Measurements from ENCODE around the gene STAU1. TPM values are rescaled to one million over a fixed set of nuclear protein-coding genes. Genes with fewer than 3 reads are reported as not detected.
"Not testable (repeated sequence)": the region's sequence is repeated elsewhere in the genome, so short reads cannot be mapped to it uniquely, and the experiment has no call there.

Gene STAU1, protein sequence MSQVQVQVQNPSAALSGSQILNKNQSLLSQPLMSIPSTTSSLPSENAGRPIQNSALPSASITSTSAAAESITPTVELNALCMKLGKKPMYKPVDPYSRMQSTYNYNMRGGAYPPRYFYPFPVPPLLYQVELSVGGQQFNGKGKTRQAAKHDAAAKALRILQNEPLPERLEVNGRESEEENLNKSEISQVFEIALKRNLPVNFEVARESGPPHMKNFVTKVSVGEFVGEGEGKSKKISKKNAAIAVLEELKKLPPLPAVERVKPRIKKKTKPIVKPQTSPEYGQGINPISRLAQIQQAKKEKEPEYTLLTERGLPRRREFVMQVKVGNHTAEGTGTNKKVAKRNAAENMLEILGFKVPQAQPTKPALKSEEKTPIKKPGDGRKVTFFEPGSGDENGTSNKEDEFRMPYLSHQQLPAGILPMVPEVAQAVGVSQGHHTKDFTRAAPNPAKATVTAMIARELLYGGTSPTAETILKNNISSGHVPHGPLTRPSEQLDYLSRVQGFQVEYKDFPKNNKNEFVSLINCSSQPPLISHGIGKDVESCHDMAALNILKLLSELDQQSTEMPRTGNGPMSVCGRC
- 60.7 TPM for total RNA-seq
- long read RNA-seq, transcript STAU1-203 (13 exons, 3,211 nt) = major isoform, 11 of 50 reads
- long read RNA-seq, transcript STAU1-207 (14 exons, 3,684 nt) = minor isoform, 8 of 50 reads
- long read RNA-seq, partial matches to known transcripts = 21 of 50 reads
- long read RNA-seq, other reads (novel, unspliced or antisense) = 7 of 50 reads

DNA sequence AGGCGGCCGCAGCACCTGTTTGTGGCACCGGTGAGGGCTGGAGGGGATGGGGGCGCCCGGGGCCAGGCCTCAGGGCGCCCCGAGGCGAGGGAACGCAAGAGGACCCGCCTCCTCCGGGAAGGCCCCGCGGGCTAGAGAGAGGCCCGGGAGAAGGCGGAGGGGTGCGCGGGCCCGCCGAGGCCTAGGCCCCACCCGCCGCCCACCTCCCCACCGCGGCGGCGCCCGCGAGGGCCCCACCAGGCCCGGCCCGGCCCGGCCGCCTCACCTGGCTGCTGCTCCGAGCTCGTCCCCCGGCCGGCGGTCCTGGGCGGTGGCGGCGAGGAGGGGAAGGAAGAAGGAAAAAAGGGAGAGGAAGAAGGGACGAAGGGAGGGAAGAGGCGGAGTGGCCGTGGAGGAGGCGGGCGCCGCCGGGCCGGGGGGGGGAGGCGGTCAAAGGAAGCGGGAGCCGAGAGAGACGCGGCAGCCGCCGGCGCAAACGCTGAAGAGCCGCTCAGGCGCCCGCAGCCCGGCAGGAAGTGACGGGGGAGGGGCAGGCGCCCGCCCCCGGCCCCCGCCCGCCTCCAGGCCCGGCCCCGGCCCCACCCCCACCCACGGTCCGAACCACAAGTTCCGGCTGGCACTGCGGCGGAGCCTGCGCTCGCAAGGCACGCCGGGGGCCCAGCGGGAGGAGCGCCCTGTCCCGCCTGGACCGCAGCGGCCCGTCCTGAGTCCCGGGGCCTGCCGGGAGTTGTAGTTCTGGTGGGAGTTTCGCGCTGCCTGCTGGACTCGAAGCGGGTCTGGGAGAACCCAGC, at the start of gene STAU1:
TSS of gene STAU1 (minus strand) at position 484 of the 791 bp plus-strand sequence. CDS start 22,133 bp downstream, outside the sequence.
- intact Hi-C loops (cut with DNase I) = loop anchor here (2.0 kb wide), 2 partner anchors 31 to 91 kb away; partner anchors contain the start of genes DDX27 and ZNFX1
- DNase-seq (ENCODE audit: missing footprints) = peak; percentile 98
- peak; percentile 100 for ATAC-seq

DNA sequence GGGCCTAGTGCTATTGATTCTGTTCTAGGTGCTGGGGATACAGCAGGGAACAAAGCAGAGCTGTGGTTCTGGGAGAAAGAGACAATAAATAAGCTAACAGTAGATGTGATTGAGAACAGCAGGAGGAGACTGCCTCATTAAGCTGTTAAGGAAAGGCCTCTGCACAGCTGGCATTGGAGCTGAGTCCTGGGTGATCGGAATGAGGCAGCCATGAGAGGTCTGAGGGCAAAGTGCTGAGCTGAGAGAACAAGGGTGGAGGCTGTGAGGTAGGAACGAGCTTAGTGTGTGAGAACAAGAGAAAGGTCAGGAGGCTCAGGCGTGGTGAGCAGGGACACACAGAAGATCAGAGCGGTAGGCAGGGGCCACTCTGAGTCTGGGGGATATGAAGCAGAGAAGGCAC, 49.4 kb upstream of the STAU1 start:
- ATAC-seq (no peak), DNase-seq (ENCODE audit: missing footprints) (peak; percentile 40)
- intact Hi-C loops (cut with DNase I) = no loop called here

DNA sequence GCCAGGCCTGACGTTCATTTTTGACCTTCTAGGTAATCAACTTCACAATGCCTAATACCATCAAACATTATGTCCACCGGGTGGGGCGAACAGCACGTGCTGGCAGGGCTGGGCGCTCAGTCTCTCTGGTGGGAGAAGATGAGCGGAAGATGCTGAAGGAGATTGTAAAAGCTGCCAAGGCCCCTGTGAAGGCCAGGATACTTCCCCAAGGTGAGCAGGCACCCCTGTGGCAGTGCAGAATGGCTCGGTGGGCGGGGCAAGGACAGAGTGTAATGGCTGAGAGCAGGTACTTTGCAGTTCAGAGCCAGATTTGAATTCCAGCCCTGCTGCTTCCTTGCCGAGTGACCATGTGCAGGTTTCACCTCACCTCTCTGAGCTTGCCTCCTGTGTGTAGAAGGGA, 48.2 kb upstream of the STAU1 start:
- intact Hi-C loops (cut with DNase I) = no loop called here
- DNase-seq (ENCODE audit: missing footprints) (peak; percentile 50), ATAC-seq (no peak)

DNA sequence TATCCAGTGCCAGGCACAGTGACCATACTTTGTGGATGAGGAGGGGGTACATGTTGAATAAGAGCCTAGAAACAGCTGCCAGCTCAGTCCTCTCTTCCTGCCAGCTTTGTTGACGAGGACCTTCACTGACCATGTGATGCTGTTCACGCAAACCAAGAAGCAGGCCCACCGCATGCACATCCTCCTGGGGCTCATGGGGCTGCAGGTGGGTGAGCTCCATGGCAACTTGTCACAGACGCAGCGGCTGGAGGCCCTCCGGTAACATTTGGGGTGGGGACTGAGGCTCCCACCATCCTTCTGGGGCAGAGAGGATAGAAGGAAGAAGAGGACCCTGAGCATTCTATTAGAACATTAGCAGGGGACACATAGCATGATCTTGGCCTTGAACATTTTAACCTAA, 46.7 kb upstream of the STAU1 start:
- intact Hi-C loops (cut with DNase I) = no loop called here
- ATAC-seq (no peak), DNase-seq (ENCODE audit: missing footprints) (peak; percentile 23)

DNA sequence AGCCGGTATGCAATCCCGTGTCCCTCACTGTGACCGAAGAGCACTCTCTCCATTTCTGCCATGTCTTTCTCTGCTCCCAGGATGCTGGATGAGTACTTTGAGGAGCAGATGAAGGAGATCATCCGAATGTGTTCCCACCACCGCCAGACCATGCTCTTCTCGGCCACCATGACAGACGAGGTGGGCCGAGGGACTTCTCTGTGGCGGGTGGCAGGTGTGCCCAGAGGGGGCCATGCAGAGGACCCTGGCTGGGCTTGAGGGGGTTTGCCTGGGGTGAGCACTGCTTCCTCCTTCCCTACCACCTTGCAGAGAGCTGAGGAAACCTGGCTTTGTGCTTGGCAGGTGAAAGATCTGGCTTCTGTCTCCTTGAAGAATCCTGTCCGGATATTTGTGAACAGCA, 45.1 kb upstream of the STAU1 start:
- no peak for ATAC-seq
- intact Hi-C loops (cut with DNase I) = no loop called here
- no peak for DNase-seq (ENCODE audit: missing footprints)

DNA sequence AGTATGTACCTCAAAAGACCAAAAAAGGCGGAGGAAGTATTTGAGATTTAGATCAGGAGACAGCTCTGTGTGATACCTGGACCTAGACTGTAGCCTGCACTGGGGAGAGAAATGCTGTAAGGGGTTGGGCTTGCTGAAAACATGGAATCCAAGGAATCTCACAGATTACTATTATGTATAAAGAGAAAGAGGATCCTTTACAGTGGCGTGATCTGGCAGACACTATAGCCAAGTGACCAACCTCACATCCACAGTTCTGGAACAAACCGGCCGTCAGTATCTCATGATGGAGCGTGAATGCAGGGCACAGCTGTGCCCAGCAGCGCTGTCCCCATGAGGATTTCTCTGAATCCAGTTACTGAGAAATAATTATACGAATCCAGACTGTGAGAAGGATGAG, 43.3 kb upstream of the STAU1 start:
- no peak for ATAC-seq
- no peak for DNase-seq (ENCODE audit: missing footprints)
- intact Hi-C loops (cut with DNase I) = no loop called here

DNA sequence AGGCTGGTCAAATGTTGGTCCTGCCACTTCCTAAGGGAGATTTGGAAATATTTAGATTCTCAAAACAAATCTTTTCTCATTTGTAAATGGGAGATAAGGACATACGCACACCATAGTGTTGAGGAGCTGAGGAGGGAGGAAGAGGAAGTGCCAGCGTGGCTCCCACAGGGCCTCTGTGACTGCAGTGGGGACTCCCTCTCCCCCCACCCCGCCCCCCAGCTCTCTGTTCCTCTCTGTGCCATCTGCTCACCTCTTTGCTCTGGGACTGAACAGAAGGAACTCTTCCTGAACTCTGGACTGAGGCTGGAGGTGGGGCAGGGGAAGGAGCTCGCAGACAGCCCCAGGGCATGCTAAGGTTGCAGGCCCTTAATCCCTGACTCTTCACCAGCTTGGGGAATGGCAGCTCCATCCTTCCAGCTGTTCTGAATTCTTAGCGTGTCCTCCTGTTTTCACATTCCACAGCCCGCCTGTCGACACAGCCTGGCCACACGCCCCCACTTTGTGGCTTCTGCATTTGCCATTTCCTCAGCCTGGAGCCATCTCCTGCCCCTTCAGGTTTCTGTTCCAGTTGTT, 42.5 kb upstream of the STAU1 start:
- intact Hi-C loops (cut with DNase I) = no loop called here
- DNase-seq (ENCODE audit: missing footprints) (peak; percentile 68), ATAC-seq (peak; percentile 61)

DNA sequence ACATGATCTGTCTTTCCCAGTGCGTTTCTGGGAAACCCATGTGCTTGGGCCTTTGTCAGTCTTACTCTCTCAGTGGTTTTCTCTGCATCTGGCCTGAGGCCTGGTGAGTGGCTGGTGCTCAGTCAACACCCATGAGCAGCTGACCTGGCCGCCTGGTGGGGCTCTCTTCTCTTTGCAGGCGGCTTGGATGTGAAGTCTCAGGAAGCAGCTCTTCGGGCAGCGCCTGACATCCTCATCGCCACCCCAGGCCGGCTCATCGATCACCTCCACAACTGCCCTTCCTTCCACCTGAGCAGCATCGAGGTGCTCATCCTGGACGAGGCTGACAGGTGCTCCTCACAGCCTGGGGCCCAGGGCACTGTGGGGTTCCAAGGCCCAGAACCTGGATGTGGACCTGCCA, 41.9 kb upstream of the STAU1 start:
- no peak for ATAC-seq
- intact Hi-C loops (cut with DNase I) = no loop called here
- DNase-seq (ENCODE audit: missing footprints) = no peak

DNA sequence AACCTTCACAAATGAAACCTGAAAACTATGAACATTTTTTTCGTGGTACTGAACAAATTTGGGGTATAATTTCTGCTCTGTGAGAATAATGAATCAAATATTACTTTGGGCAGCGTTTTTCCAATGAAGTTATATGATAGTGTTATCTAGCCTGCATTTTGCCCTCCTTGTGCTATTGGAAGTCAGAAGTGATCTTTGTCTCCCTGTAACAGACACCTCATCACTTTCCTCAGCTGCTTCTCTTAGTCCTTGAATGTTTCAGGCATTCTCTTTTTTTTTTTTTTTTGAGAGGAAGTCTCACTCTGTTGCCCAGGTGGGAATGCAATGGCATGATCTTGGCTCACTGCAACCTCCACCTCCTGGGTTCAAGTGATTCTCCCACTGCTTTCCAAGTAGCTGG, 41.2 kb upstream of the STAU1 start:
- DNase-seq (ENCODE audit: missing footprints) (no peak), ATAC-seq (no peak)
- intact Hi-C loops (cut with DNase I) = no loop called here

DNA sequence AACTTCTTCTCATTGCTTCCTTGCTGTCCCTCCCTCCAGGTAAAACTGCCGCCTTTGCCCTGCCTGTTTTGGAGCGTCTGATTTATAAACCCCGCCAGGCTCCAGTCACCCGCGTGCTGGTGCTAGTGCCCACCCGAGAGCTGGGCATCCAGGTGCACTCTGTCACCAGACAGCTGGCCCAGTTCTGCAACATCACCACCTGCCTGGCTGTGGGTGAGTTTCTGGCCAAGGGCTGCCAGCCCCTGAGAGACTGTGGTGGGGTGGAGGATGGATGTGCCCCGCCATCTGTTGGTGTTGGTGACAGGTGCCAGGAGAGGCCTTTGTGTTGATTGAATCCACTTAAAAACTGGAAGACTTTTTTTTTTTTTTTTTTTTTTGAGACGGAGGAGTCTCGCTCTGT, 40.5 kb upstream of the STAU1 start:
- DNase-seq (ENCODE audit: missing footprints) (no peak), ATAC-seq (no peak)
- intact Hi-C loops (cut with DNase I) = no loop called here

DNA sequence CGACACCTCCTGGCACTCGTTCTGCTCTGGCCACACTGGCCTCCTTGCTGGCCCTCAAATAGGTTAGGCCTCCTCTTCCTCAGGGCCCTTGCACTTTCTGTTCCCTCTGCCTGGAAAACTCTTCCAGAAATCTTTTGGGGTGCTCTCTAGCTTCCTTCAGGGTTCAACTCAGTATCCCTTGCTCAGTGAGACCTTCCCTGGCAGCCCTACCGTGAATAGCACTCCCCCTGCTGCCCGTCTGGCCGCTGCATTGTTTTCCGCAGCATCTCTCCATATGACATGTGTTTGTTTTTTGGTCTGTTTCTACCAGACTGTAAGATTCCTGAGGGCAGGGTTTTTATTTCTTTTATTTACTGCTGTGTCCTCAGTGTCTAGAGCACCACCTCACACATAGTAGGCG, 37.8 kb upstream of the STAU1 start:
- ATAC-seq (no peak), DNase-seq (ENCODE audit: missing footprints) (no peak)
- intact Hi-C loops (cut with DNase I) = no loop called here

DNA sequence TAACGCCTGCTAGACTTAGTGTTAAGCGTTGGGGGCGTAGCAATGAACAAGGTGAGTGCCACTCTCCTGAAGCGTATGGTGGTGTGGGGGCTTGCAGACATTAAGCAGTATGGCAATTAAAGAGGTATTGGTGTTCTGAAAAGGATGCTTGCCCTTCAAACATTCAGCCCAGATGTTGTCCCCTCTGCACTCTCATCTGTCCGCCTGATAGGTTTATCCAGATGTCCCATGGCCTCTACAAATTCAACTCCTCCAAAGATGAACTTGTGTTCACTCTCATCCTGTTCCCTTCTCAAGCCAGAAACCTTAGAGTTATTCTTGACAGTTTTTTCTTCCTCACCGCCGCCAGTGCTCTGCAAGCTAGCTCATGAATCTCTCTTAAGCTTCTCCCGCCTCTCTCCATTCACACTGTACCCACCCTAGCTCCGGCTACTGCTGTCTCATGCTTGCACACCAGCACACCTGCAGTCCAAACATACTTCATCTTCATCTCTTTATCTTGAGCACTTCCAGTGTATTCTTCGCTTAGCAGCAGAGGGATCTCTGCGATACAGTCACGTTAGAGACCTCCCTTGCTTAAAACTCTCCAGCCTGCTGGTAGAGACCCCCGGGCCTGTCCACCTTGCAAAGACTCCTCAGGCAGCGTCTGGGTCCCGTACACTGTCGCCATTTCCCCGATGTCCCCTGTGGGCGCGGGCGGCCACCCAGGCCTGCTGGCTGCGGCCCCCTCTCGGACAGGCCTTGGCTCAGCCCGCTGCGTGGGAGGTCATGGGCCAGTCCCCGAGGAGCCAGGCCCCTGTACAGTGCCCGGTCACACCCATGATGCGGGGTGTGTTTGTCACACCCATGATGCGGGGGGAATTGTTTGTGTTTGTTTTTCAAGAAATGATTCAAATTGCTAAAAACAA, 32.0 kb upstream of the STAU1 start:
- ATAC-seq (peak; percentile 1), DNase-seq (ENCODE audit: missing footprints) (peak; percentile 52)
- intact Hi-C loops (cut with DNase I) = loop anchor here (2.0 kb wide), 1 partner anchor 31 kb away; the partner anchor contains the start of gene STAU1

DNA sequence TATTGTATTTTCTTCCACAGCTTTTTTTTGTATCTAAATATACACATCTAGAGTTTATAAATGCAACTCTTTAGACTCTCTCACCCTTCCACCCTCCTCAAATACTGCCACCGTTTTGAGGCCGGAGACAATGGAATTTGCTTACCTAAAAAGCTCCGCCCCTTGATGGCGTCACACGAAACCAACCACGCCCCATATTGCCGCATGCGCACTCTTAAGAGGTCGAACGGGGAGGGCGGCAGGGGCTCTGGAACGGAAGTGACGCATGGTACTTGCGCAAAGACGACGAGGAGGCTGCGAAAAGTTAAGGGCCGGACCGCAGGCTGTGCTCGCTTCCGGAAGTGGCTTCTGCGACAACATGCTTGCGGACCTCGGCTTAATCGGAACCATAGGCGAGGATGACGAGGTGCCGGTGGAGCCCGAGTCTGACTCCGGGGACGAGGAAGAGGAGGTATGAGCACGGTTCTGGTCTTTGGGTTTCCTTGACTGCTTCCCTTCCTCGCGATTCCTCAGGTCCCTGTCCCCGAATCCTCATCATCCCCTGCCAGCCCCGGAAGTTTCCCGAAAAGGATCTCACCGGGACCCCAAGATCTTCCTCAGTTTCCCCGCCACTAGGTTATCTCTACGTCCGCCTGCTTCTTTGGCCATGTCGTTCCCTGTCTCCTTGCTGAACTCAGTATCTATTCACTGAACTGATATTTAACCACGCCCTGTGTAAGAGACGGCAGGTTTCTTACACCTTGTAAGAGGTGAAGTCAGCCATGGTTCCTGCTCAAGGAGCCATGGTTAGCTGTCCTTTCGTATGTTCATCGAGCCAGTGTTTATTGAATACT, 31.2 kb upstream of the STAU1 start, which contains the start of gene DDX27:
TSS of gene DDX27 (plus strand) at position 326 of the 833 bp plus-strand sequence. CDS start at position 359, 33 bp downstream.
- DNase-seq (ENCODE audit: missing footprints) (peak; percentile 97), ATAC-seq (peak; percentile 97)
- intact Hi-C loops (cut with DNase I) = loop anchor here (2.0 kb wide), 1 partner anchor 31 kb away; the partner anchor contains the start of gene STAU1

DNA sequence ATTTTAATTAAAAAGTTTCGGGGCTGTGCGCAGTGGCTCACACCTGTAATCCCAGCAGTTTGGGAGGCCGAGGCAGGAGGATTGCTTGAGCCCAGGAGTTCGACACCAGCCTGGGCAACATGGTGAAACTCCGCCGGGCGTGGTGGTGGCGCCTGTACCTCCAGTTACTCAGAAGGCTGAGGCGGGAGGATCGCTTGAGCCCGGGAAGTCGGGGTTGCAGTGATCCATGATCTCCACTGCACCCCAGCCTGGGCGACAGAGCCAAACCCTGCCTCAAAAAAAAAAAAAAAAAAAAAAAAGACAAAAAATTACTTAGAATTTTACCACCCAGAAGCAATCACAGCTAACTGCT, 30.6 kb upstream of the STAU1 start:
- intact Hi-C loops (cut with DNase I) = loop anchor here (2.0 kb wide), 1 partner anchor 30 kb away; the partner anchor contains the start of gene STAU1
- DNase-seq (ENCODE audit: missing footprints) = peak; percentile 67
- ATAC-seq = not testable (repeated sequence)

DNA sequence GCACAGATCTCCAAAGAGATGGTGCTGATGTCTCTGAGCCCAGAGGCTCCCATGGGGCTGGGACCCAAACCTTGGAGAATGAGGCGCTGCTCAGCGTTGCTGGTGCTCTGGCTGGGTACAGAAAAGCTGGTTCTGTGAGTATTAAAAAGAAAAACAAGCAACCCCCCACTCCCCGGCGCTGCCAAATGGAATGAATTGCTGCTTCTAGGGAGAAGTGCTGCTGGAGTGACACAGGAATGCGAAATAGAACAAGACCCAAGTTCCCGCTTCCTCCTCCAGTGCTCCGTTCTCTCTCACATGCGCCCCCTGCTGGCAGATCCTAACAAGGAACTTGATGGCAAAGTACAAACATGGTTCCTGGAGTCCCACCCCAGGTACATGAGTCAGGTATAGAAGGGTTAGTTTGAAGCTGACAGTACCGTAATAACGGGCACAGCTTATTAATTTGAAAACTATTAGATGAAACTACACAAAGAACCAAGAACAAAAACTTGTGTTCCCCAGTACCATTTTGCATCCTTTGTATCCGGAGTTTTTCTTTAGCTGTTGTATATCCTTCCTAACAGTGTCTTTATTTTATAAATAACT, 29.0 kb upstream of the STAU1 start:
- DNase-seq (ENCODE audit: missing footprints) (peak; percentile 94), ATAC-seq (peak; percentile 57)
- intact Hi-C loops (cut with DNase I) = loop anchor here (1.0 kb wide), 1 partner anchor 84 kb away; no protein-coding TSS in a partner anchor

DNA sequence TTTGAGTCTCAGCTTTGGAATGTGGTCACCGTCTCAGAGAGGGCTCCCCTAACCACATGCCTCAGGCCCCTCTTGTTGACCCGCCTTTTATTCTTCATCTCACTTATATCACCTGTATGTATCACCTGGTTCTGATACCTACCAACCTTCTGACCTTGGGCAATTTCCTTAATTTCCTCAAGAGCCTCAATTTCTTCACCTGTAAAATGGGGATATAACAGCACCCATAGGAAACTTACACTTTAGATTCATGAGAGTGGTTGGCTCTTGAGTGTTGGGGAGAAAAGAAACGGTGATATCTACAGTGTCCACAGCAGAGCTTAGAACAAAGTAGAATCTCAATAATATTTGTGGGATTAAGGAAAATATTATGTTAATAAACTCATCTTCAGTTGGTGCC, 27.1 kb upstream of the STAU1 start:
- ATAC-seq = no peak
- intact Hi-C loops (cut with DNase I) = no loop called here

More for the DNA sequence above, 27.1 kb upstream of the STAU1 start:
- no peak for DNase-seq (ENCODE audit: missing footprints)
